HCT116 (cell line): Measurements from ENCODE around the gene TEAD1.

ENCODE experiments used
- CBX3 ChIP-seq: IDR thresholded peaks from 2 replicates; pipeline ENCODE4 v1.6.1; 2012; ENCODE audit warnings: low read depth
- CTCF ChIP-seq, 3 experiments: fragments of 200-600 bp in 1 of 3; sonication (generic) in 1 of 3; IDR thresholded peaks in 2 of 3; conservative IDR thresholded peaks in 1 of 3; 2 replicates each; pipeline ENCODE4 v1.5.1; 2012 to 2017; ENCODE audit warnings: low read depth in 2 of 3, low read length in 2 of 3, antibody characterized with exemption in 1 of 3, borderline replicate concordance in 1 of 3, control low read depth in 1 of 3, mild to moderate bottlenecking in 1 of 3, mixed read lengths in 1 of 3, mixed run types in 1 of 3, moderate library complexity in 1 of 3; ENCODE audit not compliant: insufficient read depth in 1 of 3
- EZH2 ChIP-seq: fragments of 200-600 bp; sonication (generic); IDR thresholded peaks from 2 replicates; pipeline ENCODE4 v1.6.1; 2017; ENCODE audit warnings: antibody characterized with exemption, mixed run types
- EZH2phosphoT487 ChIP-seq: fragments of 200-600 bp; IDR thresholded peaks from 2 replicates; pipeline ENCODE4 v1.6.1; 2018; ENCODE audit warnings: antibody characterized with exemption, borderline replicate concordance
- JUND ChIP-seq: IDR thresholded peaks from 2 replicates; pipeline ENCODE4 v1.6.1; 2012
- POLR2A ChIP-seq: IDR thresholded peaks from 2 replicates; pipeline ENCODE4 v1.7.0; 2011; ENCODE audit warnings: borderline replicate concordance; ENCODE audit not compliant: insufficient read depth, insufficient read length; ENCODE audit errors: extremely low read depth
- POLR2AphosphoS5 ChIP-seq: IDR thresholded peaks from 2 replicates; pipeline ENCODE4 v1.6.1; 2011; ENCODE audit warnings: mild to moderate bottlenecking, low read depth, low read length, moderate library complexity
- RAD21 ChIP-seq: IDR thresholded peaks from 2 replicates; pipeline ENCODE4 v1.6.1; 2012; ENCODE audit warnings: low read depth, mild to moderate bottlenecking
- REST ChIP-seq: IDR thresholded peaks from 2 replicates; pipeline ENCODE4 v1.6.1; 2012; ENCODE audit warnings: low read depth
- TCF7L2 ChIP-seq: IDR thresholded peaks from 2 replicates; pipeline ENCODE4 v1.7.0; 2011; ENCODE audit warnings: borderline replicate concordance, inconsistent platforms; ENCODE audit not compliant: insufficient read depth, insufficient read length; ENCODE audit errors: extremely low read depth
- YY1 ChIP-seq: IDR thresholded peaks from 2 replicates; pipeline ENCODE4 v1.6.1; 2011; ENCODE audit warnings: low read length, low read depth, moderate library complexity, mild to moderate bottlenecking; ENCODE audit not compliant: insufficient replicate concordance; ENCODE audit errors: extremely low read depth
- ZBTB33 ChIP-seq: IDR thresholded peaks from 2 replicates; pipeline ENCODE4 v1.6.1; 2011; ENCODE audit warnings: mild to moderate bottlenecking, low read length, moderate library complexity; ENCODE audit not compliant: insufficient replicate concordance; ENCODE audit errors: extremely low read depth
- ZNF274 ChIP-seq: fragments of 200-500 bp; sonication (Bioruptor generic); IDR thresholded peaks from 2 replicates; pipeline ENCODE4 v1.6.1; 2014; ENCODE audit warnings: mild to moderate bottlenecking, low read depth, low read length, inconsistent platforms

GRCh38 chr11:12968826-12969225 is 294.6 kb downstream of the TEAD1 start:
- TF ChIP-seq CTCF (IDR thresholded peaks at IDR 0.05 in 2 of 3, conservative IDR thresholded peaks at IDR 0.05 in 1 of 3; ENCODE audit: borderline replicate concordance in 1 of 3, insufficient read depth in 1 of 3, low read depth in 2 of 3, low read length in 2 of 3), result no peak
- TF ChIP-seq REST, result no peak
- no peak for TF ChIP-seq POLR2AphosphoS5
- TF ChIP-seq POLR2A, result no peak
- no peak for TF ChIP-seq CBX3
- no peak for TF ChIP-seq EZH2
- TF ChIP-seq EZH2phosphoT487, result no peak
- no peak for TF ChIP-seq ZNF274
- TF ChIP-seq ZBTB33, result no peak
- TF ChIP-seq RAD21, result no peak
- no peak for TF ChIP-seq JUND
- no peak for TF ChIP-seq YY1
- TF ChIP-seq TCF7L2, result no peak
